ENCODE results near the gene ELP5. TPM values are rescaled to one million over a fixed set of nuclear protein-coding genes. Genes with fewer than 3 reads are reported as not detected.

Gene ELP5
- total and polyA plus RNA-seq, 10 of the 15 experiments (the other 5 are each of a cell fraction or from before 2014, with no cell fraction given), result 41.1 to 109 (median 77.5) TPM

- in situ Hi-C loops (cut with MboI), result no loop called here
- TF ChIP-seq ZNF687 (IDR thresholded peaks at IDR 0.05) (no peak), NBN (IDR thresholded peaks at IDR 0.05) (no peak), MLLT1 (IDR thresholded peaks at IDR 0.05) (0 out of 2 replicates have a peak, but pooled peaks have one; percentile 12), JUNB (IDR thresholded peaks at IDR 0.05) (no peak), CHD4 (IDR thresholded peaks at IDR 0.05) (no peak), ZNF24 (IDR thresholded peaks at IDR 0.05) (no peak)
Measured at GRCh38 chr17:7232114-7232513, 19.9 kb upstream of the ELP5 start.

More at GRCh38 chr17:7232114-7232513, 19.9 kb upstream of the ELP5 start:
- no peak for FAIRE-seq
- 78% methylated on average over 5 of the region's 5 CpGs for WGBS (ENCODE audit: insufficient coverage, insufficient replicate concordance, low lambda C conversion rate, missing lambda C conversion rate)
- no peak for DNase-seq (ENCODE audit: low read depth, low spot score)
- no peak for ATAC-seq
- H3K27ac ChIP-seq (ENCODE audit: control insufficient read depth, insufficient read depth), result no peak overlapping the region
- no peaks in the 10 kb centered on the region for H3K27me3 ChIP-seq (replicated peaks in 1 of 2; ENCODE audit: control insufficient read depth in 2 of 2, insufficient read depth in 2 of 2, low read length in 1 of 2)
- peaks cover 38% of the 10 kb centered on the region for H3K79me2 ChIP-seq (ENCODE audit: control insufficient read depth, insufficient read depth, low read length)
- CTCF ChIA-PET, result interaction anchor here (0.7 to 6.6 kb wide), 3 partner anchors 10 to 961 kb away, joined by 3 to 50 read pairs (median 3); partner anchors contain the start of genes ACADVL, DLG4 and GABARAP
- H3K4me1 ChIP-seq (ENCODE audit: control insufficient read depth, insufficient read depth, low read length), result peaks cover 20% of the 10 kb centered on the region
- POLR2A ChIA-PET, result interaction anchor here (0.6 to 5.1 kb wide), 2 partner anchors 10 to 11 kb away, joined by 4 to 60 read pairs; partner anchors contain the start of genes ACADVL and DLG4
- peak overlapping the region; percentile 91 for H3K4me2 ChIP-seq (ENCODE audit: control insufficient read depth, insufficient read depth)
- no peaks in the 10 kb centered on the region for H3K9me3 ChIP-seq (replicated peaks; ENCODE audit: control insufficient read depth, insufficient read depth, low read length)
- peaks cover 16 to 26% of the 10 kb centered on the region in 2 experiments for H3K36me3 ChIP-seq (ENCODE audit: control insufficient read depth in 2 of 2, insufficient read depth in 2 of 2, low read length in 1 of 2)
- H4K20me1 ChIP-seq (ENCODE audit: control insufficient read depth, insufficient read depth), result no peaks in the 10 kb centered on the region
- peak overlapping the region; percentile 55; the same call in 1 of the 2 replicates for H3K4me3 ChIP-seq
- BruUV-seq (replicated peaks), result TSS peak; percentile 41
- H3K9ac ChIP-seq (ENCODE audit: control insufficient read depth, insufficient read depth, low read length), result no peak overlapping the region
- no peak overlapping the region for H2AFZ ChIP-seq (ENCODE audit: control insufficient read depth, low read depth, low read length)
- RAD21 ChIA-PET (ENCODE audit: unreplicated experiment), result interaction anchor here (1.1 kb wide), 1 partner anchor 13 kb away, joined by 3 read pairs; no protein-coding TSS in a partner anchor
- intact Hi-C loops (cut with micrococcal nuclease; ENCODE audit: unreplicated experiment), result no loop called here
- SMC1A ChIA-PET (ENCODE audit: uncharacterized antibody, unreplicated experiment), result interaction anchor here (0.6 kb wide), 1 partner anchor 283 kb away, joined by 3 read pairs; no protein-coding TSS in a partner anchor
